Measurements from ENCODE around the gene SOCS3.
A peak's percentile ranks its signal among the peaks of the same experiment; 100 is the strongest.

Gene SOCS3

GRCh38 chr17:78366109-78366848, 6.4 kb upstream of the SOCS3 start:
- Mint-ChIP-seq H3K36me3 (ENCODE audit: low read depth) (no peaks in the 10 kb centered on the region), H3K27ac (no peak overlapping the region), H3K9me3 (no peaks in the 10 kb centered on the region), H3K27me3 (peaks cover 6% of the 10 kb centered on the region), H3K4me1 (ENCODE audit: low read depth) (peaks cover 19% of the 10 kb centered on the region), H3K4me3 (no peak overlapping the region)
- no peak for DNase-seq

GRCh38 chr17:78365561-78366108, 5.8 kb upstream of the SOCS3 start:
- Mint-ChIP-seq H3K36me3 (ENCODE audit: low read depth) (no peaks in the 10 kb centered on the region), H3K27ac (no peak overlapping the region), H3K9me3 (no peaks in the 10 kb centered on the region), H3K27me3 (peaks cover 6% of the 10 kb centered on the region), H3K4me3 (no peak overlapping the region), H3K4me1 (ENCODE audit: low read depth) (peaks cover 25% of the 10 kb centered on the region)
- no peak for DNase-seq

GRCh38 chr17:78364436-78365281, 4.8 kb upstream of the SOCS3 start:
- Mint-ChIP-seq H3K36me3 (ENCODE audit: low read depth) (peaks cover under 1% of the 10 kb centered on the region), H3K27me3 (peaks cover 6% of the 10 kb centered on the region), H3K4me3 (peak overlapping the region; percentile 8), H3K9me3 (no peaks in the 10 kb centered on the region), H3K27ac (peak overlapping the region; percentile 89), H3K4me1 (ENCODE audit: low read depth) (peaks cover 25% of the 10 kb centered on the region)
- DNase-seq: peak; percentile 63

GRCh38 chr17:78362671-78363070, 2.8 kb upstream of the SOCS3 start:
- DNase-seq: no peak
- Mint-ChIP-seq H3K4me3 (no peak overlapping the region), H3K36me3 (ENCODE audit: low read depth) (peaks cover 18% of the 10 kb centered on the region), H3K4me1 (ENCODE audit: low read depth) (peaks cover 25% of the 10 kb centered on the region), H3K9me3 (no peaks in the 10 kb centered on the region), H3K27ac (no peak overlapping the region), H3K27me3 (peaks cover 6% of the 10 kb centered on the region)

- Mint-ChIP-seq H3K27ac (no peak overlapping the region), H3K4me1 (ENCODE audit: low read depth) (peaks cover 25% of the 10 kb centered on the region), H3K9me3 (no peaks in the 10 kb centered on the region), H3K4me3 (no peak overlapping the region), H3K27me3 (peaks cover 6% of the 10 kb centered on the region), H3K36me3 (ENCODE audit: low read depth) (peaks cover 22% of the 10 kb centered on the region)
- DNase-seq: no peak
Measured at GRCh38 chr17:78362232-78362631, 2.4 kb upstream of the SOCS3 start.

- Mint-ChIP-seq H3K4me3 (peak overlapping the region; percentile 80), H3K9me3 (no peaks in the 10 kb centered on the region), H3K36me3 (ENCODE audit: low read depth) (peaks cover 31% of the 10 kb centered on the region), H3K4me1 (ENCODE audit: low read depth) (peaks cover 32% of the 10 kb centered on the region), H3K27me3 (peaks cover 6% of the 10 kb centered on the region), H3K27ac (peak overlapping the region; percentile 97)
- DNase-seq: no peak
Measured at GRCh38 chr17:78361225-78361701, 1.4 kb upstream of the SOCS3 start.

- Mint-ChIP-seq H3K4me3 (peak overlapping the region; percentile 80), H3K4me1 (ENCODE audit: low read depth) (peaks cover 38% of the 10 kb centered on the region), H3K27me3 (peaks cover 2% of the 10 kb centered on the region), H3K9me3 (no peaks in the 10 kb centered on the region), H3K36me3 (ENCODE audit: low read depth) (peaks cover 37% of the 10 kb centered on the region), H3K27ac (peak overlapping the region; percentile 97)
- DNase-seq: peak; percentile 96
Measured at GRCh38 chr17:78360371-78361224, 721 bp upstream of the SOCS3 start.

GRCh38 chr17:78359321-78359996, 418 bp downstream of the SOCS3 start:
- Mint-ChIP-seq H3K4me1 (ENCODE audit: low read depth) (peaks cover 40% of the 10 kb centered on the region), H3K9me3 (no peaks in the 10 kb centered on the region), H3K36me3 (ENCODE audit: low read depth) (peaks cover 48% of the 10 kb centered on the region), H3K27ac (peak overlapping the region; percentile 93), H3K4me3 (peak overlapping the region; percentile 96), H3K27me3 (peaks cover 2% of the 10 kb centered on the region)
- DNase-seq: no peak

GRCh38 chr17:78358538-78359320, 1.1 kb downstream of the SOCS3 start:
- Mint-ChIP-seq H3K27me3 (peaks cover 2% of the 10 kb centered on the region), H3K9me3 (no peaks in the 10 kb centered on the region)
- peak; percentile 71 for DNase-seq

GRCh38 chr17:78357672-78358537, 2.0 kb downstream of the SOCS3 start:
- peaks cover 50% of the 10 kb centered on the region for H3K4me1 Mint-ChIP-seq (ENCODE audit: low read depth)
- H3K27me3 Mint-ChIP-seq: peaks cover 2% of the 10 kb centered on the region
- no peak for DNase-seq

More at GRCh38 chr17:78358538-78359320, 1.1 kb downstream of the SOCS3 start:
- H3K4me1 Mint-ChIP-seq (ENCODE audit: low read depth): peaks cover 43% of the 10 kb centered on the region
- H3K27ac Mint-ChIP-seq: peak overlapping the region; percentile 99
- H3K4me3 Mint-ChIP-seq: peak overlapping the region; percentile 96
- peaks cover 55% of the 10 kb centered on the region for H3K36me3 Mint-ChIP-seq (ENCODE audit: low read depth)

GRCh38 chr17:78357177-78357586, 2.7 kb downstream of the SOCS3 start:
- peak; percentile 55 for DNase-seq
- peaks cover 51% of the 10 kb centered on the region for H3K4me1 Mint-ChIP-seq (ENCODE audit: low read depth)
- H3K9me3 Mint-ChIP-seq: no peaks in the 10 kb centered on the region
- peak overlapping the region; percentile 99 for H3K27ac Mint-ChIP-seq
- peak overlapping the region; percentile 96 for H3K4me3 Mint-ChIP-seq
- H3K27me3 Mint-ChIP-seq: no peaks in the 10 kb centered on the region
- peaks cover 59% of the 10 kb centered on the region for H3K36me3 Mint-ChIP-seq (ENCODE audit: low read depth)

More at GRCh38 chr17:78357672-78358537, 2.0 kb downstream of the SOCS3 start:
- H3K9me3 Mint-ChIP-seq: no peaks in the 10 kb centered on the region
- peaks cover 59% of the 10 kb centered on the region for H3K36me3 Mint-ChIP-seq (ENCODE audit: low read depth)
- peak overlapping the region; percentile 96 for H3K4me3 Mint-ChIP-seq
- H3K27ac Mint-ChIP-seq: peak overlapping the region; percentile 99

GRCh38 chr17:78356101-78356713, 3.7 kb downstream of the SOCS3 start:
- Mint-ChIP-seq H3K4me1 (ENCODE audit: low read depth) (peaks cover 54% of the 10 kb centered on the region), H3K27me3 (no peaks in the 10 kb centered on the region), H3K36me3 (ENCODE audit: low read depth) (peaks cover 59% of the 10 kb centered on the region), H3K27ac (peak overlapping the region; percentile 99), H3K9me3 (no peaks in the 10 kb centered on the region), H3K4me3 (peak overlapping the region; percentile 96)
- DNase-seq: peak; percentile 85

All from activated T-cell treated with anti-CD3 and anti-CD28 coated beads, Interleukin-2, amount 50 U/mL, for 24 hours (primary cell).